Esophagus muscularis mucosa (tissue), 3 donors: ENCODE data around the gene RABL6.

Experiments used
- CTCF ChIP-seq, 3 experiments: fragments of 200-600 bp in 2 of 3; fragments of 450-650 bp in 1 of 3; sonication (generic) in 2 of 3; IDR thresholded peaks; one replicate each; pipeline ENCODE4 v1.5.1; 2017 to 2019; ENCODE audit warnings: antibody characterized with exemption in 3 of 3, mild to moderate bottlenecking in 2 of 3, moderate library complexity in 1 of 3
- POLR2A ChIP-seq: fragments of 450-650 bp; IDR thresholded peaks from one replicate; pipeline ENCODE4 v1.6.1; 2017; ENCODE audit warnings: antibody characterized with exemption, moderate library complexity, mild to moderate bottlenecking, low read depth
- POLR2AphosphoS5 ChIP-seq, 2 donors: sonication (generic); formaldehyde crosslinking; IDR thresholded peaks; one replicate each; pipeline ENCODE4 v1.6.1; 2017; ENCODE audit warnings: antibody characterized with exemption in 2 of 2

DNA sequence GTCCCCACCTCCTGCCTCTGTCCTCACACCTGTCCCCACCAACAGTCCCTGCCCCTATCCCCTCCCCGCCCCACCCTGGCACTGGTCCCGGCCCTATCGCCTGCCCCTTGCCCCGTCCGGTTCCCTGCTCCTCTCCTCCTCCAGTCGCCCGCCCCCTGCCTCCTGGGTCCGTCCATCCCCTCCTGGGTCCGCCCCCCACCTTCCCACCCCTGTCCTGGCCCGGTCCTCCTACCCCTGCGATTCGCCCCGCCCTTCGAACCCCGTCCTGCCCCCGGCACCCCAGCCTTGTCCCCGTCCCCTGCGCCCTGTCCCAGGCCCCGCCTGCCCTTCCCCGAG is 58.0 kb downstream of the RABL6 start:
- no peak for TF ChIP-seq CTCF (IDR thresholded peaks at IDR 0.05)
- TF ChIP-seq POLR2A = no peak
- no peak for TF ChIP-seq POLR2AphosphoS5 (IDR thresholded peaks at IDR 0.05)
